Natural killer cell (primary cell): ENCODE measurements around the gene UGT3A1. TPM values are rescaled to one million over a fixed set of nuclear protein-coding genes. Genes with fewer than 3 reads are reported as not detected.

Experiments used
- ATAC-seq, 3 donors: fragments of 150-1000 bp in 2 of 3; fragments of 200-7000 bp in 1 of 3; cut with Tn5 transposase; 1 replicate in 1 of 3; 2 replicates in 2 of 3; pipeline ENCODE4 v1.10.0; 2021; ENCODE audit warnings: mild to moderate bottlenecking in 2 of 3, moderate library complexity in 2 of 3
- DNase-seq, 2 donors: peaks; one replicate each; pipeline versions ENCODE4 v3.0.0 to v3.0.0-alpha.2; 2013 to 2021; ENCODE audit warnings: mixed read lengths in 1 of 2
- H3K27ac ChIP-seq: one replicate; pipeline ENCODE4 v1.5.1; 2013; ENCODE audit warnings: mild to moderate bottlenecking, low read length
- H3K27me3 ChIP-seq: one replicate; pipeline ENCODE4 v1.6.1; 2013; ENCODE audit warnings: low read length; ENCODE audit not compliant: control insufficient read depth, insufficient read depth
- H3K36me3 ChIP-seq: one replicate; pipeline ENCODE4 v1.6.1; 2013; ENCODE audit warnings: low read length; ENCODE audit not compliant: control insufficient read depth, insufficient read depth
- H3K4me1 ChIP-seq: one replicate; pipeline ENCODE4 v1.6.1; 2013; ENCODE audit warnings: low read length; ENCODE audit not compliant: control insufficient read depth, insufficient read depth
- H3K4me3 ChIP-seq: one replicate; pipeline ENCODE4 v1.5.1; 2013; ENCODE audit warnings: low read length
- H3K9me3 ChIP-seq: one replicate; pipeline ENCODE4 v1.6.1; 2013; ENCODE audit warnings: low read length; ENCODE audit not compliant: control insufficient read depth, insufficient read depth
- H3K27ac Mint-ChIP-seq, 2 donors: one replicate each; pipeline ENCODE4 v1.8.0; 2022; ENCODE audit warnings: mild to moderate bottlenecking in 2 of 2, mixed read lengths in 2 of 2, moderate library complexity in 1 of 2
- H3K27me3 Mint-ChIP-seq, 2 donors: one replicate each; pipeline ENCODE4 v1.8.0; 2022; ENCODE audit warnings: low read depth in 2 of 2, mixed read lengths in 2 of 2
- H3K36me3 Mint-ChIP-seq: one replicate; pipeline ENCODE4 v1.8.0; 2022; ENCODE audit warnings: mixed read lengths
- H3K4me1 Mint-ChIP-seq, 2 donors: one replicate each; pipeline ENCODE4 v1.8.0; 2022; ENCODE audit warnings: mixed read lengths in 2 of 2
- H3K4me3 Mint-ChIP-seq: one replicate; pipeline ENCODE4 v1.8.0; 2022; ENCODE audit warnings: mild to moderate bottlenecking, moderate library complexity, mixed read lengths
- H3K9me3 Mint-ChIP-seq, 2 donors: one replicate each; pipeline ENCODE4 v1.8.0; 2022; ENCODE audit warnings: mixed read lengths in 2 of 2
- CTCF ChIP-seq: fragments of 200-600 bp; IDR thresholded peaks from one replicate; pipeline ENCODE4 v1.8.0; 2022; ENCODE audit warnings: antibody characterized with exemption
- WGBS: methylation state at CpG from one replicate; pipeline ENCODE4 v1.1.7; 2013; ENCODE audit warnings: missing lambda C conversion rate; ENCODE audit not compliant: insufficient coverage; 5-methylcytosine and 5-hydroxymethylcytosine counted together
- intact Hi-C: fragments of 100-400 bp; cut with micrococcal nuclease; formaldehyde crosslinking; loops from one replicate; pipeline ENCODE4 v1.14.2; 2022
- total RNA-seq, 4 donors: library from RNA; stranded (reverse); fragments of 120-200 nt in 1 of 4; gene quantifications; one replicate each; pipeline versions ENCODE4 v1.2.3 to v1.2.4, GENCODE V29; 2013 to 2022

The UGT3A1 gene
- total RNA-seq, 3 donors from 2014 or later (not counting 1 experiment from before 2014, with no cell fraction given) = not detected

DNA sequence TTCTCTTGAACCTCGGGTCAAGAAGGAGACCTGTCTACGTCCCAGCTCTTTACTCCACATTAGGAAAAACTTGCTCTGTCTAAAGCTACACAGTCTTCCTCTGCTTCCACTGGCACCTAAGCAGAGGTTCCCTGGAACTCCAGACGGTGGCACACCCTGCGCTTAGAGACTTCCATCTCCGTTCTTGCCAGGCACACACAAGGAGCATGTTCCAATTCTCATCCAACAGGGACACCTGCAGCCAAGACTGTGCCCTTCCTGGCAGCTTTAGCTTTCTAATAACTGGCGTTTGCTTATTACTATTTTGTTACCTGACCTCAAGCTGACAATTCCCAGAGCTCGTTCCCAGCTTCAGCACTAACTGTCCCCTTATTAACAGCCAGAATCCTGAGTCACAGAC, 68.7 kb downstream of the UGT3A1 start:
- ATAC-seq (no peak), DNase-seq (no peak)
- 85% methylated on average over 7 of the region's 7 CpGs for WGBS
- Histone ChIP-seq H3K9me3 (peaks cover 6% of the 10 kb centered on the region), H3K4me1 (peaks cover 18% of the 10 kb centered on the region), H3K36me3 (no peaks in the 10 kb centered on the region), H3K27me3 (no peaks in the 10 kb centered on the region), H3K27ac (no peak overlapping the region), H3K4me3 (no peak overlapping the region)
- TF ChIP-seq CTCF = no peak
- peaks cover 21 to 55% of the 10 kb centered on the region in 2 donors for H3K27me3 Mint-ChIP-seq
- H3K4me1 Mint-ChIP-seq = peaks cover 11 to 18% of the 10 kb centered on the region in 2 donors
- intact Hi-C loops = loop anchor here (10.0 kb wide), 2 partner anchors 968 to 1448 kb away; no protein-coding TSS in a partner anchor
- H3K27ac Mint-ChIP-seq = no peak overlapping the region
- no peaks in the 10 kb centered on the region for H3K36me3 Mint-ChIP-seq
- no peak overlapping the region for H3K4me3 Mint-ChIP-seq
- H3K9me3 Mint-ChIP-seq = no peaks in the 10 kb centered on the region

- Histone ChIP-seq H3K4me3 (no peak overlapping the region), H3K27me3 (no peaks in the 10 kb centered on the region), H3K4me1 (peaks cover 18% of the 10 kb centered on the region), H3K9me3 (peaks cover 6% of the 10 kb centered on the region), H3K27ac (no peak overlapping the region), H3K36me3 (no peaks in the 10 kb centered on the region)
- Mint-ChIP-seq H3K4me1 (peaks cover 11 to 18% of the 10 kb centered on the region in 2 donors), H3K4me3 (no peak overlapping the region), H3K27ac (no peak overlapping the region), H3K36me3 (no peaks in the 10 kb centered on the region), H3K9me3 (no peaks in the 10 kb centered on the region), H3K27me3 (peaks cover 21 to 52% of the 10 kb centered on the region in 2 donors)
- ATAC-seq (no peak), DNase-seq (peak in 1 of 2 donors; percentile 35)
- intact Hi-C loops = loop anchor here (10.0 kb wide), 2 partner anchors 967 to 1447 kb away; no protein-coding TSS in a partner anchor
- TF ChIP-seq CTCF = no peak
- 56% methylated on average over 4 of the region's 5 CpGs for WGBS
Measured at GRCh38 chr5:35921930-35922329, 69.3 kb downstream of the UGT3A1 start.

- peaks cover 11 to 12% of the 10 kb centered on the region in 2 donors for H3K4me1 Mint-ChIP-seq
- Histone ChIP-seq H3K4me3 (no peak overlapping the region), H3K27ac (no peak overlapping the region), H3K4me1 (peaks cover 14% of the 10 kb centered on the region), H3K27me3 (no peaks in the 10 kb centered on the region), H3K9me3 (peaks cover 6% of the 10 kb centered on the region), H3K36me3 (no peaks in the 10 kb centered on the region)
- no peak for TF ChIP-seq CTCF
- WGBS = 86% methylated on average over 11 of the region's 11 CpGs
- H3K27me3 Mint-ChIP-seq = peaks cover 15 to 42% of the 10 kb centered on the region in 2 donors
- H3K36me3 Mint-ChIP-seq = no peaks in the 10 kb centered on the region
- H3K9me3 Mint-ChIP-seq = no peaks in the 10 kb centered on the region
- no peak for DNase-seq
- no peak for ATAC-seq
- no peak overlapping the region for H3K4me3 Mint-ChIP-seq
- intact Hi-C loops = loop anchor here (10.0 kb wide), 2 partner anchors 966 to 1446 kb away; no protein-coding TSS in a partner anchor
- no peak overlapping the region for H3K27ac Mint-ChIP-seq
Measured at GRCh38 chr5:35920890-35921289, 70.3 kb downstream of the UGT3A1 start.

DNA sequence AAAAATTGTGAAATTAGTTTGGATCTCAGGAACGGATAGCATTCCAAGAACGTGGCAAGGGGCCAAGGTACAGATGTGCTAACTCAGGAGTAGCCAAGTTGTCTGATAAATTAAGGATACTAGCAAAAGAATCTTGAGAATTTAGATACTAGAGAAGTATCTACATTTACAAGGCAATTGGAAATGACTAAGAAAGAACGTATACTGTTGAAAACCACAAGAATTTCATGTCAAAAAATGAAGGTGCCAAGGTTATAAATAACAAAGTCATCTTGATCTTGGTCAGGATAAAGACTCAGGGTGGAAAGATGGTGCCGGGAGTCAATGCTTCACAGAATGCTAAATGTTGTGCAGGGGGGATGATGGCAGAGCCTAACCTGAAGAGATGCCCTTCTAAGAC, 72.0 kb downstream of the UGT3A1 start:
- no peaks in the 10 kb centered on the region for H3K9me3 Mint-ChIP-seq
- H3K27me3 Mint-ChIP-seq = peaks cover 4 to 31% of the 10 kb centered on the region in 2 donors
- no peak overlapping the region for H3K27ac Mint-ChIP-seq
- no peaks in the 10 kb centered on the region for H3K4me1 Mint-ChIP-seq
- no peak for TF ChIP-seq CTCF
- 57% methylated on average over 4 of the region's 4 CpGs for WGBS
- Histone ChIP-seq H3K9me3 (peaks cover 6% of the 10 kb centered on the region), H3K36me3 (no peaks in the 10 kb centered on the region), H3K4me3 (no peak overlapping the region), H3K4me1 (peaks cover 2% of the 10 kb centered on the region), H3K27ac (no peak overlapping the region), H3K27me3 (no peaks in the 10 kb centered on the region)
- H3K36me3 Mint-ChIP-seq = no peaks in the 10 kb centered on the region
- DNase-seq (no peak), ATAC-seq (no peak)
- H3K4me3 Mint-ChIP-seq = no peak overlapping the region
- intact Hi-C loops = no loop called here
